GM20431 (cell line): ENCODE results near the gene NCMAP.

ENCODE experiments used
- in situ Hi-C: fragments of 300-500 bp; cut with MseI, MboI; formaldehyde crosslinking; loops from one replicate; pipeline ENCODE4 v1.15.0; 2020; ENCODE audit warnings: low sequenced_read_pairs; ENCODE audit not compliant: unreplicated experiment

Gene NCMAP

GRCh38 chr1:24656046-24656445 is 100.2 kb downstream of the NCMAP start:
- in situ Hi-C loops = no loop called here

GRCh38 chr1:24657781-24658180 is 101.9 kb downstream of the NCMAP start:
- in situ Hi-C loops = no loop called here
